Fibroblast of gingiva (primary cell): ENCODE measurements around the gene ENAH.
"Not testable (repeated sequence)": the region's sequence is repeated elsewhere in the genome, so short reads cannot be mapped to it uniquely, and the experiment has no call there.

ENCODE experiments used
- DNase-seq: peaks from one replicate; pipeline ENCODE4 v3.0.0-alpha.2; 2011; ENCODE audit warnings: low read depth

Gene ENAH

GRCh38 chr1:225652729-225653462 is at the start of gene ENAH:
TSS of gene ENAH (minus strand) at chr1:225653123. CDS start at chr1:225652690, 433 bp downstream.
- peak; percentile 88 for DNase-seq

GRCh38 chr1:225700889-225701465 is 48.1 kb upstream of the ENAH start:
- peak; percentile 60 for DNase-seq

- DNase-seq = peak; percentile 99
Observed at GRCh38 chr1:225700164-225700821, 47.4 kb upstream of the ENAH start.

- no peak for DNase-seq
Observed at GRCh38 chr1:225699336-225699735, 46.4 kb upstream of the ENAH start.

- not testable (repeated sequence) for DNase-seq
Observed at GRCh38 chr1:225698194-225698593, 45.3 kb upstream of the ENAH start.

GRCh38 chr1:225697428-225697827 is 44.5 kb upstream of the ENAH start:
- DNase-seq = no peak

- DNase-seq = peak; percentile 65
Observed at GRCh38 chr1:225695578-225696337, 42.8 kb upstream of the ENAH start.

- no peak for DNase-seq
Observed at GRCh38 chr1:225694151-225694603, 41.3 kb upstream of the ENAH start.

- not testable (repeated sequence) for DNase-seq
Observed at GRCh38 chr1:225693697-225694096, 40.8 kb upstream of the ENAH start.

- no peak for DNase-seq
Observed at GRCh38 chr1:225693085-225693696, 40.3 kb upstream of the ENAH start.

- no peak for DNase-seq
Observed at GRCh38 chr1:225692517-225692879, 39.6 kb upstream of the ENAH start.

GRCh38 chr1:225691861-225692516 is 39.1 kb upstream of the ENAH start:
- DNase-seq = peak; percentile 59

GRCh38 chr1:225691377-225691776 is 38.5 kb upstream of the ENAH start:
- no peak for DNase-seq

GRCh38 chr1:225689882-225690459 is 37.0 kb upstream of the ENAH start:
- DNase-seq = no peak

- DNase-seq = no peak
Observed at GRCh38 chr1:225688345-225688744, 35.4 kb upstream of the ENAH start.

GRCh38 chr1:225685476-225686176 is 32.7 kb upstream of the ENAH start:
- no peak for DNase-seq

- no peak for DNase-seq
Observed at GRCh38 chr1:225684741-225685140, 31.8 kb upstream of the ENAH start.

GRCh38 chr1:225681231-225681630 is 28.3 kb upstream of the ENAH start:
- DNase-seq = no peak

GRCh38 chr1:225678545-225678944 is 25.6 kb upstream of the ENAH start:
- no peak for DNase-seq

GRCh38 chr1:225677350-225678124 is 24.6 kb upstream of the ENAH start:
- no peak for DNase-seq
